Measurements from ENCODE around the gene HOXD9.

HOXD9 gene

GRCh38 chr2:176088048-176088936, 34.2 kb upstream of the HOXD9 start:
- Histone ChIP-seq H2AK5ac (ENCODE audit: low read length) (no peak overlapping the region), H3K4me2 (ENCODE audit: low read length) (peak overlapping the region; percentile 73), H3K79me2 (ENCODE audit: control insufficient read depth, insufficient read depth, low read length, poor library complexity) (peaks cover 2% of the 10 kb centered on the region)

DNA sequence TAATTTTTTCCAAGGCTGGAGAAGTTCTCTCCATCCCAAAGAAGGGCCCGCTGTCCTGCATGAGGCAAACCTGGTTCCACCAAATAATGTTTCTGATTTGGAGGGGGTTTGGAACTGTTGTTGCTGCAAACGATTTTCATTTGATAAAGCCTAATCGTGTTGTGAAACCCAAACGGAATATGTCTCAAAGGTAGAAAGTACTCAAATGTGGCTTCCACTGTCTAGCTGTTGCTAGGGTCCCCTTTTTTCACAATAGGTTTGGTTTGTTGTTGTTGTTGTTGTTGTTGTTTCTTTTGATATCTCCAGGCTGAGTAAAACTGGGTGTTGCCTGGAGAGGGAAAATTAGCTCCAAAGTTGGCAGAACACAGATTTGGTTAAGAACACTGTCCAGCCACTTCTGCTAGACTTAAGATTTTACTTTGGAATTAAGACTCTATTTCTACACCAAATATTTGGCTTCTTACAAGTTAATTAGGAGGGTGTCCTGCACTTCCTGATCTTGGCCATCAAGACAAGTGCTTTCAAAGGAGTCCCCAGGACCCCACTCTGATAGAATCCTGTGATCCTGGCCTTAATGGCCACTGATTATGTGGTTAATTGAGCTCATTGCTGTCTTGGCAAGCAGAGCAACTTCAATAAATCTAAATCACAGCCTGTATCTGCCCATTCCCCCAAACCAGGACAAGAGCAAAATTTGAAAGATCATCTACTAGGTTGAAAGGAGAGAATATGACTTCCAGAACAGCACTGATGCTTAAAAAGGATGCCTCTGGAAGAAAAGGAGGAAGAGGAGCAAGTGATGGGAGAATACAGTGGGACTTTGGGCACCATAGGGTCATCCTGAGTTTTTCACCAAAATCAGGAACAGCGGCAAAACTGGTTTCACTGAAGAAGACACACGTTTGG, 33.3 kb upstream of the HOXD9 start:
- H2AFZ ChIP-seq (ENCODE audit: insufficient read depth, low read length, poor library complexity) = no peak overlapping the region
- no peak overlapping the region for H4K8ac ChIP-seq (ENCODE audit: low read depth, low read length)
- WGBS (ENCODE audit: extremely low coverage, insufficient coverage, insufficient read length) = no CpG with 5 or more reads among the region's 6 CpGs
- no peak overlapping the region for H3K4me2 ChIP-seq (ENCODE audit: low read length)
- no peak overlapping the region for H4K91ac ChIP-seq (ENCODE audit: low read depth, low read length)
- peaks cover 11 to 12% of the 10 kb centered on the region in 2 experiments for H3K4me1 ChIP-seq (ENCODE audit: control insufficient read depth in 1 of 2, insufficient read depth in 2 of 2, low read length in 2 of 2)
- H2BK5ac ChIP-seq (ENCODE audit: low read depth, low read length, poor library complexity) = no peak overlapping the region
- H3K79me2 ChIP-seq (ENCODE audit: control insufficient read depth, insufficient read depth, low read length, poor library complexity) = peaks cover 2% of the 10 kb centered on the region
- DNase-seq = no peak
- no peak overlapping the region for H3K9ac ChIP-seq (ENCODE audit: low read length)
- H3K79me1 ChIP-seq (ENCODE audit: low read length) = no peaks in the 10 kb centered on the region
- H3K14ac ChIP-seq (ENCODE audit: low read length) = no peak overlapping the region
- no peak overlapping the region for H4K12ac ChIP-seq (ENCODE audit: low read depth, low read length)
- H3K4ac ChIP-seq (ENCODE audit: low read depth, low read length) = no peak overlapping the region
- H2BK12ac ChIP-seq (ENCODE audit: low read length) = no peak overlapping the region
- no peak overlapping the region for H3K4me3 ChIP-seq (ENCODE audit: low read depth, low read length)
- peaks cover 4% of the 10 kb centered on the region for H3K9me3 ChIP-seq (ENCODE audit: insufficient read depth, low read depth, low read length)
- H3K27ac ChIP-seq (ENCODE audit: low read depth, low read length) = no peak overlapping the region
- H3K23ac ChIP-seq (ENCODE audit: low read length) = no peak overlapping the region
- no peaks in the 10 kb centered on the region for H3K36me3 ChIP-seq (ENCODE audit: control insufficient read depth in 1 of 2, insufficient read depth in 2 of 2, low read length in 2 of 2)
- no peak overlapping the region for H2BK120ac ChIP-seq (ENCODE audit: insufficient read depth, low read length, poor library complexity)
- no peak overlapping the region for H3K18ac ChIP-seq (ENCODE audit: low read length)
- H3K27me3 ChIP-seq (ENCODE audit: insufficient read depth, low read length) = peaks cover 87% of the 10 kb centered on the region
- H2AK5ac ChIP-seq (ENCODE audit: low read length) = no peak overlapping the region

More at GRCh38 chr2:176088048-176088936, 34.2 kb upstream of the HOXD9 start:
- no CpG with 5 or more reads among the region's 49 CpGs for WGBS (ENCODE audit: extremely low coverage, insufficient coverage, insufficient read length)
- H4K8ac ChIP-seq (ENCODE audit: low read depth, low read length) = peak overlapping the region; percentile 42
- no peak overlapping the region for H4K91ac ChIP-seq (ENCODE audit: low read depth, low read length)
- no peak overlapping the region for H3K9ac ChIP-seq (ENCODE audit: low read length)
- H3K9me3 ChIP-seq (ENCODE audit: insufficient read depth, low read depth, low read length) = peaks cover 3% of the 10 kb centered on the region
- H3K14ac ChIP-seq (ENCODE audit: low read length) = no peak overlapping the region
- no peak overlapping the region for H4K12ac ChIP-seq (ENCODE audit: low read depth, low read length)
- H3K27me3 ChIP-seq (ENCODE audit: insufficient read depth, low read length) = peaks cover 90% of the 10 kb centered on the region
- H2BK12ac ChIP-seq (ENCODE audit: low read length) = no peak overlapping the region
- no peaks in the 10 kb centered on the region for H3K79me1 ChIP-seq (ENCODE audit: low read length)
- H3K18ac ChIP-seq (ENCODE audit: low read length) = no peak overlapping the region
- H3K36me3 ChIP-seq (ENCODE audit: control insufficient read depth in 1 of 2, insufficient read depth in 2 of 2, low read length in 2 of 2) = no peaks in the 10 kb centered on the region
- no peak overlapping the region for H3K27ac ChIP-seq (ENCODE audit: low read depth, low read length)
- DNase-seq = peak; percentile 35 to 58
- H2BK5ac ChIP-seq (ENCODE audit: low read depth, low read length, poor library complexity) = no peak overlapping the region
- no peak overlapping the region for H3K4ac ChIP-seq (ENCODE audit: low read depth, low read length)
- H2BK120ac ChIP-seq (ENCODE audit: insufficient read depth, low read length, poor library complexity) = no peak overlapping the region
- peak overlapping the region; percentile 50 for H2AFZ ChIP-seq (ENCODE audit: insufficient read depth, low read length, poor library complexity)
- H3K4me3 ChIP-seq (ENCODE audit: low read depth, low read length) = peak overlapping the region; percentile 21
- H3K23ac ChIP-seq (ENCODE audit: low read length) = no peak overlapping the region
- peaks cover 8 to 12% of the 10 kb centered on the region in 2 experiments for H3K4me1 ChIP-seq (ENCODE audit: control insufficient read depth in 1 of 2, insufficient read depth in 2 of 2, low read length in 2 of 2)

DNA sequence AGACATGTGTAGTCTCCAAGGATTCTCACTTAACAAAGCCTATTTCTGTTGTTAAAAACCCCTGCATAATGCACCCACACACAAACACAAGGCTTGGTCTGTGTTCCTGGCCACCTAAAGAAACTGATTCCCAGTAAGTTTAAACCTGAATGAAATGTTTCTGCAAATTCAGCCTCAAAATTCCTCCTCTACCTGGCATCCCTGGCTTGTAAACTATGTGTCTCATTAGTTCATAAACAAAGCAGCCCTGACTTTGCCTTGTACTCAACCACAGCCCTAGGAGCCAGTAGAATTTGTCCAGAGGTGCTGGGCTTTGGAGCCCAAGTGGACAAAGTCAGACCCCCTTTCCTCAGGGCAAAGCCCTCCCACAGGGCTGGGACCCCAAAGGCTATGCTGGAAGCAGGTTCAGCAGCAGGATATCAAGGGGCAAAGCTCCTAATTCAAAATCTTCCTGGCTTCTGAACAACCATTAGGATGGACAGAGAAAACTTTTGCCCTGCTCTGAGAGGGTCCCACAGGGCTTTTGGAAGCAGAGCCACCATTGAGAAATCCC, 32.6 kb upstream of the HOXD9 start:
- Histone ChIP-seq H3K27me3 (ENCODE audit: insufficient read depth, low read length) (peaks cover 85% of the 10 kb centered on the region), H3K36me3 (ENCODE audit: control insufficient read depth in 1 of 2, insufficient read depth in 2 of 2, low read length in 2 of 2) (no peaks in the 10 kb centered on the region), H3K4me1 (ENCODE audit: control insufficient read depth in 1 of 2, insufficient read depth in 2 of 2, low read length in 2 of 2) (peaks cover 11 to 12% of the 10 kb centered on the region in 2 experiments), H3K4me2 (ENCODE audit: low read length) (no peak overlapping the region), H4K12ac (ENCODE audit: low read depth, low read length) (no peak overlapping the region), H3K27ac (ENCODE audit: low read depth, low read length) (no peak overlapping the region), H3K79me2 (ENCODE audit: control insufficient read depth, insufficient read depth, low read length, poor library complexity) (peaks cover 2% of the 10 kb centered on the region), H3K9ac (ENCODE audit: low read length) (no peak overlapping the region), H3K79me1 (ENCODE audit: low read length) (no peaks in the 10 kb centered on the region), H3K9me3 (ENCODE audit: insufficient read depth, low read depth, low read length) (peaks cover 4% of the 10 kb centered on the region), H2BK5ac (ENCODE audit: low read depth, low read length, poor library complexity) (no peak overlapping the region), H4K91ac (ENCODE audit: low read depth, low read length) (no peak overlapping the region), H2AFZ (ENCODE audit: insufficient read depth, low read length, poor library complexity) (no peak overlapping the region), H4K8ac (ENCODE audit: low read depth, low read length) (no peak overlapping the region), H3K23ac (ENCODE audit: low read length) (no peak overlapping the region), H2BK120ac (ENCODE audit: insufficient read depth, low read length, poor library complexity) (no peak overlapping the region), H2AK5ac (ENCODE audit: low read length) (no peak overlapping the region), H3K14ac (ENCODE audit: low read length) (no peak overlapping the region), H3K4me3 (ENCODE audit: low read depth, low read length) (no peak overlapping the region), H2BK12ac (ENCODE audit: low read length) (no peak overlapping the region), H3K18ac (ENCODE audit: low read length) (no peak overlapping the region), H3K4ac (ENCODE audit: low read depth, low read length) (no peak overlapping the region)
- no peak for DNase-seq

DNA sequence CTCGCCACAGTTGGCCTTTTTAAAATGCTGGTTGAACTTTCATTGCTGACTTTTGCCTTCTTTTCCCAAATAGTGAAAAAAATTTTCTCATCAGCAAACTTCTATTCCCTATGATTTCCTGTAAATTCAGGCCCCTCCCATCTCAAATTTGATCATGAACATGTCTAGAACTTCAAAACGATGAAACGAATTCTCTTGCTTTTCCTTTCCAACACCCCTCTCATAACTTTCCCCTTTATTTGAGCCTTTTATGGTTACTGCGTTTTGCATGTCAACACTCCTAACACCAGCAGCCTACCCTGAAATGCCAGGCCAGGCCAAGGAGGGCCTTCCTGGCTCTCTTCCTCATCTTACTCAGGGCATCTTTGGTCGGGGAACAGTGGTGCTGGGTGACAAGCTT, 31.7 kb upstream of the HOXD9 start:
- Histone ChIP-seq H3K4ac (ENCODE audit: low read depth, low read length) (no peak overlapping the region), H2AFZ (ENCODE audit: insufficient read depth, low read length, poor library complexity) (no peak overlapping the region), H3K14ac (ENCODE audit: low read length) (no peak overlapping the region), H4K8ac (ENCODE audit: low read depth, low read length) (no peak overlapping the region), H3K27ac (ENCODE audit: low read depth, low read length) (no peak overlapping the region), H3K36me3 (ENCODE audit: control insufficient read depth in 1 of 2, insufficient read depth in 2 of 2, low read length in 2 of 2) (no peaks in the 10 kb centered on the region), H4K12ac (ENCODE audit: low read depth, low read length) (no peak overlapping the region), H3K9me3 (ENCODE audit: insufficient read depth, low read depth, low read length) (peaks cover 4% of the 10 kb centered on the region), H3K4me2 (ENCODE audit: low read length) (no peak overlapping the region), H3K4me1 (ENCODE audit: control insufficient read depth in 1 of 2, insufficient read depth in 2 of 2, low read length in 2 of 2) (peaks cover 11 to 12% of the 10 kb centered on the region in 2 experiments), H3K23ac (ENCODE audit: low read length) (no peak overlapping the region), H2BK5ac (ENCODE audit: low read depth, low read length, poor library complexity) (no peak overlapping the region), H3K9ac (ENCODE audit: low read length) (no peak overlapping the region), H3K18ac (ENCODE audit: low read length) (no peak overlapping the region), H4K91ac (ENCODE audit: low read depth, low read length) (no peak overlapping the region), H2BK12ac (ENCODE audit: low read length) (no peak overlapping the region), H2AK5ac (ENCODE audit: low read length) (no peak overlapping the region), H3K27me3 (ENCODE audit: insufficient read depth, low read length) (peaks cover 79% of the 10 kb centered on the region), H3K79me2 (ENCODE audit: control insufficient read depth, insufficient read depth, low read length, poor library complexity) (peaks cover 2% of the 10 kb centered on the region), H3K4me3 (ENCODE audit: low read depth, low read length) (no peak overlapping the region), H3K79me1 (ENCODE audit: low read length) (no peaks in the 10 kb centered on the region), H2BK120ac (ENCODE audit: insufficient read depth, low read length, poor library complexity) (no peak overlapping the region)
- no CpG with 5 or more reads among the region's 5 CpGs for WGBS (ENCODE audit: extremely low coverage, insufficient coverage, insufficient read length)
- no peak for DNase-seq

All from trophoblast cell (in vitro differentiated cells and primary cell).